ENCODE results near the gene LSM4.

The LSM4 gene

DNA sequence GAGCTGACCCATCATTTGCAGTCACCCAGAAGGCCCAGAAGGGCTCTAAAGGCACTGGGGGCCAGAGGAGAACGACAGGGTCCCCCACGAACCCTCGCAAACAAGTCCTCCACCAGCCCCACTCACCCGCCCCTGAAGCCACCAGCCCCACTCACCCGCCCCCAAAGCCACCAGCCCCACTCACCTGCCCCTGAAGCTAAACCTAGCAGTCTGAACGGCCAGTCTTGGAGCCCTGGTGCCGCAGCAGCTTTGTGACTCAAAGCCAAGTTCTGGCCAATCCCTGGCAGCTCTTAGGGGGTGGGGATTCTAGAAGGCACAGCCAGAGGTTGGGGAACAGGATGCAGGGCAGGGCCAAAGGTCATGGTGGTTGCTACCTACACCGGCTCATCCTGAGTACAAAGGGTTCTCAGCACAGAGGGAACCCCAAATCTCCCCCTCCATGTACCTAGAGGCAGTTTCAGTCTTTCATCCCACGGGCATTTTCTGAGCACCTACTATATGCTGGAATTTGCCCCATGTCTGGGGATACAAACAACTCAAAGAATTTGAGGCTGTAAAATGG, 48.6 kb downstream of the LSM4 start, which contains the start of gene IQCN:
Gene IQCN (minus strand): TSS at position 234 of the 562 bp plus-strand sequence. CDS start 4,974 bp downstream, outside the sequence.
- no peak for DNase-seq
- Mint-ChIP-seq H3K27me3 (ENCODE audit: low read depth, poor library complexity) (peaks cover 6% of the 10 kb centered on the region), H3K36me3 (ENCODE audit: low read depth) (peaks cover 35% of the 10 kb centered on the region), H3K9me3 (no peaks in the 10 kb centered on the region), H3K4me1 (peaks cover 26% of the 10 kb centered on the region), H3K4me3 (no peak within 1 kb of the TSS), H3K27ac (no peak within 1 kb of the TSS)
- TF ChIP-seq, protein P1, sequence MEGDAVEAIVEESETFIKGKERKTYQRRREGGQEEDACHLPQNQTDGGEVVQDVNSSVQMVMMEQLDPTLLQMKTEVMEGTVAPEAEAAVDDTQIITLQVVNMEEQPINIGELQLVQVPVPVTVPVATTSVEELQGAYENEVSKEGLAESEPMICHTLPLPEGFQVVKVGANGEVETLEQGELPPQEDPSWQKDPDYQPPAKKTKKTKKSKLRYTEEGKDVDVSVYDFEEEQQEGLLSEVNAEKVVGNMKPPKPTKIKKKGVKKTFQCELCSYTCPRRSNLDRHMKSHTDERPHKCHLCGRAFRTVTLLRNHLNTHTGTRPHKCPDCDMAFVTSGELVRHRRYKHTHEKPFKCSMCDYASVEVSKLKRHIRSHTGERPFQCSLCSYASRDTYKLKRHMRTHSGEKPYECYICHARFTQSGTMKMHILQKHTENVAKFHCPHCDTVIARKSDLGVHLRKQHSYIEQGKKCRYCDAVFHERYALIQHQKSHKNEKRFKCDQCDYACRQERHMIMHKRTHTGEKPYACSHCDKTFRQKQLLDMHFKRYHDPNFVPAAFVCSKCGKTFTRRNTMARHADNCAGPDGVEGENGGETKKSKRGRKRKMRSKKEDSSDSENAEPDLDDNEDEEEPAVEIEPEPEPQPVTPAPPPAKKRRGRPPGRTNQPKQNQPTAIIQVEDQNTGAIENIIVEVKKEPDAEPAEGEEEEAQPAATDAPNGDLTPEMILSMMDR (IDR thresholded peaks at IDR 0.05), result no peak

DNA sequence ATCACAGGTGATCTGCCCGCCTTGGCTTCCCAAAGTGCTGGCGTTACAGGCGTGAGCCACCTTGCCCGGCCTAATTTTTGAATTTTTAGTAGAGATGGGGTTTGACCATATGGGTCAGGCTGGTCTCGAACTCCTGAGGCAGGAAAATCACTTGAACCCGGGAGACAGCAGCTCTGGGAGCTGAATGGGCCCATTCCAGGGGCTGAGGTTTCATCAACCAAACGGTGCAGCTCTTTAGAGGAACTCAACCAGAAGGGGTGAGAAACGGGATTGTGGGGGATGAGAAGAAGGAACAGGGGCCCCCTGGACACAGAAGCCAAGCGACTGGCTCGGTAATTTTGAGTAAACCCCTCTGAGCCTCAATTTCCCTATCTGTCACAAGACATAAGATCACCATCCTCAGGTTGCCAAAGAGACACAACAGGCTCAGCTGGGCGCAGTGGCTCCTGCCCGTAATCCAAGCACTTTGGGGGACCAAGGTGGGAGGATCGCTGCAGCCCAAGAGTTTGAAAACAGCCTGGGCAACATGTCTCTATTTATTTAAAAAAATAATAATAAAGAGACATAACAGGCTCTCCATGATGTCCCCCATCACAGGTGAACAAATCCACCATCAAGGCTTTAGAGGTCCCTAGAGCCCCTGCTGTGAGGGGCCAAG, 49.2 kb downstream of the LSM4 start:
- H3K9me3 Mint-ChIP-seq, result no peaks in the 10 kb centered on the region
- peaks cover 19% of the 10 kb centered on the region for H3K4me1 Mint-ChIP-seq
- peaks cover 6% of the 10 kb centered on the region for H3K27me3 Mint-ChIP-seq (ENCODE audit: low read depth, poor library complexity)
- TF ChIP-seq, protein P1 (IDR thresholded peaks at IDR 0.05), result no peak
- no peak overlapping the region for H3K27ac Mint-ChIP-seq
- no peak overlapping the region for H3K4me3 Mint-ChIP-seq
- DNase-seq, result no peak
- peaks cover 34% of the 10 kb centered on the region for H3K36me3 Mint-ChIP-seq (ENCODE audit: low read depth)

DNA sequence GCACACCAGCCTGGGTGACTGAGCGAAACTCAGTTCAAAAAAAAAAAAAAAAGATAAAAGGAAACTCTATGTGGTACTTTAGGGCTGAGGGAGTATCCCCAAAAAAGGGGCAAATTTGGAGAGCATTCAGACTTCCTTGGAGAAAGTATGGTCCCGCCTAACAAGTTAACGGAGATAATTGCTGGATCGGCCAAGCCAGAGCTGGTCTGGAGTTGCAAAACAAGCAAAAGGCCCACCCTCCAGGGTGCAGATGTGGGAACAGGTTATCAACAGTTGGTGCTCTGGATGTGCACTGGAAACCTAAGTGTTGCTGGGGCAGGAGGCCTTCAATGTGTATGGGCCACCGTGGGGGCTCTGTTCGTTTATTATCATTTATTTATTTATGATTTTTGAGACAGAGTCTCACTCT, 51.4 kb downstream of the LSM4 start:
- no peak for DNase-seq
- Mint-ChIP-seq H3K4me1 (peaks cover 6% of the 10 kb centered on the region), H3K27ac (peak overlapping the region; percentile 36)

DNA sequence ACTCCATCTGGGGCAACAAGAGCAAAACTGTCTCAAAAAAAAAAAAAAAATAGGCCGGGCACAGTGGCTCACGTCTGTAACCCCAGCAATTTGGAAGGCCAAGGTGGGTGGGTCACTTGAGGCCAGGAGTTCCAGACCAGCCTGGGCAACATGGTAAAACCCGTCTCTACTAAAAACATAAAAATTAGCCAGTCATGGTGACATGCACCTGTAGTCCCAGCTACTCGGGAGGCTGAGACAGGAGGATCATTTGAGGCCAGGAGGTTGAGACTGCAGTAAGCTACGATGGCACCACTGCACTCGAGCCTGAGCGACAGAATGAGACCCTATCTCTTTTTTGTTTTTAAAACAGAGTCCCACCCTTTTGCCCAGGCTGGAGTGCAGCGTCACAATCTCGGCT, 52.5 kb downstream of the LSM4 start:
- Mint-ChIP-seq H3K4me1 (peaks cover 3% of the 10 kb centered on the region), H3K9me3 (no peaks in the 10 kb centered on the region), H3K27ac (no peak overlapping the region), H3K36me3 (ENCODE audit: low read depth) (peaks cover 34% of the 10 kb centered on the region), H3K27me3 (ENCODE audit: low read depth, poor library complexity) (peaks cover 6% of the 10 kb centered on the region), H3K4me3 (no peak overlapping the region)
- TF ChIP-seq, protein P1 (IDR thresholded peaks at IDR 0.05), result no peak
- no peak for DNase-seq

More for the DNA sequence above, 51.4 kb downstream of the LSM4 start:
- peaks cover 6% of the 10 kb centered on the region for H3K27me3 Mint-ChIP-seq (ENCODE audit: low read depth, poor library complexity)
- H3K4me3 Mint-ChIP-seq, result no peak overlapping the region
- TF ChIP-seq, protein P1 (IDR thresholded peaks at IDR 0.05), result no peak
- peaks cover 32% of the 10 kb centered on the region for H3K36me3 Mint-ChIP-seq (ENCODE audit: low read depth)
- H3K9me3 Mint-ChIP-seq, result no peaks in the 10 kb centered on the region

DNA sequence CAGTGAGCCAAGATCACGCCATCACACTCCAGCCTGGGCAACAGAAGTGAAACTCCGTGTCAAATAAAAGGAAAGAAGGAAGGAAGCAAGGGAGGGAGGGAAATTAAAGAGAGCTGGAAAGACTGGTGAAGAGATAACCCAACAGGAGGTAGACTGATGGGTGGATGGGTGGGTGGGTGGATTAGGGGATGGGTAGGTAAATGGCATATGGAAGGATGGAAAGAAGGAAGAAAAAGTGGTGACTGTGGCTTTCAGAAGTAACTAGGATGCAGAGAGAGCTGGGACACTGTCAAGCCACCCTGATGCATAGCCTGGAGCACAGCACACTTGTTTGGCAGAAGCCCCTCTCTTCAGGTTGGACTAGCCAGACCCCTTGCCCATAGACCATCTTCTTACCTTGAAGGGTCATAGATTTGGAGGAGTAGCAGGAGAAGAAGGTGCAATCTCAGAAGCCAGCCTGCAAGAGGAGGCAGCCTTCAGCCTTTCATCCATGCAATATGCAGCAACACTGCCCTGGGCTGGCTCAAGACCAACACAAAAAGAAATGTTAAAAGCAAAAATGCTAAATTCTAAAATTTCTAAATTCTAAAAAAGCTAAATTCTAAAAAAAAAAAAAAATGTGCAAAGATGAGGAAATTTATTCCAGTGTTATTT, 53.7 kb downstream of the LSM4 start:
- H3K36me3 Mint-ChIP-seq (ENCODE audit: low read depth), result peaks cover 26% of the 10 kb centered on the region

More for the DNA sequence above, 53.7 kb downstream of the LSM4 start:
- DNase-seq, result no peak
- no peaks in the 10 kb centered on the region for H3K9me3 Mint-ChIP-seq
- H3K4me3 Mint-ChIP-seq, result no peak overlapping the region
- TF ChIP-seq, protein P1 (IDR thresholded peaks at IDR 0.05), result no peak
- no peaks in the 10 kb centered on the region for H3K4me1 Mint-ChIP-seq
- H3K27me3 Mint-ChIP-seq (ENCODE audit: low read depth, poor library complexity), result peaks cover 6% of the 10 kb centered on the region
- H3K27ac Mint-ChIP-seq, result no peak overlapping the region
